MCF 10A (cell line): ENCODE data around the gene SMIM38. TPM values are rescaled to one million over a fixed set of nuclear protein-coding genes. Genes with fewer than 3 reads are reported as not detected.
A peak's percentile ranks its signal among the peaks of the same experiment; 100 is the strongest.
"Not testable (repeated sequence)": the region's sequence is repeated elsewhere in the genome, so short reads cannot be mapped to it uniquely, and the experiment has no call there.

Source experiments
- BruUV-seq: library from RNA; stranded (reverse); fragments of 400-500 nt; replicated peaks from 2 replicates; lab custom pipeline; 2021; lab: Mats Ljungman, UMichigan
- CTCF ChIA-PET: fragments of 300-600 bp; sonication (Branson Sonifier 250); formaldehyde crosslinking; extraction: SDS; loops from one replicate; lab custom pipeline; 2021; ENCODE audit warnings: antibody characterized with exemption, inconsistent platforms; lab: Yijun Ruan, JAX
- POLR2A ChIA-PET: fragments of 300-600, 350-650 bp; sonication (Branson Sonifier 250); formaldehyde crosslinking; extraction: SDS; loops from one replicate; lab custom pipeline; 2020; ENCODE audit warnings: antibody characterized with exemption, inconsistent platforms; lab: Yijun Ruan, JAX
- DNase-seq: peaks from one replicate; pipeline ENCODE4 v3.0.0-alpha.2; 2018; ENCODE audit not compliant: unreplicated experiment
- H3K27ac Mint-ChIP-seq: one replicate; pipeline ENCODE4 v1.8.0; 2022; ENCODE audit warnings: mild to moderate bottlenecking, low read depth, mixed read lengths; ENCODE audit not compliant: unreplicated experiment
- H3K27me3 Mint-ChIP-seq: one replicate; pipeline ENCODE4 v1.8.0; 2022; ENCODE audit warnings: mixed read lengths; ENCODE audit not compliant: insufficient read depth, unreplicated experiment
- H3K36me3 Mint-ChIP-seq: one replicate; pipeline ENCODE4 v1.8.0; 2022; ENCODE audit warnings: mild to moderate bottlenecking, moderate library complexity, mixed read lengths; ENCODE audit not compliant: insufficient read depth, unreplicated experiment
- H3K4me1 Mint-ChIP-seq: one replicate; pipeline ENCODE4 v1.8.0; 2022; ENCODE audit warnings: mixed read lengths; ENCODE audit not compliant: insufficient read depth, unreplicated experiment
- H3K4me3 Mint-ChIP-seq: one replicate; pipeline ENCODE4 v1.8.0; 2022; ENCODE audit warnings: mild to moderate bottlenecking, moderate library complexity, mixed read lengths; ENCODE audit not compliant: unreplicated experiment
- H3K9me3 Mint-ChIP-seq: one replicate; pipeline ENCODE4 v1.8.0; 2022; ENCODE audit warnings: mixed read lengths; ENCODE audit not compliant: unreplicated experiment
- intact Hi-C: fragments of 100-400 bp; cut with micrococcal nuclease; formaldehyde crosslinking; loops from 2 replicates; pipeline ENCODE4 v1.14.1; 2022
- total RNA-seq: library from RNA; stranded (reverse); gene quantifications from 2 replicates; pipeline ENCODE4 v1.2.3, GENCODE V29; 2022
- TF ChIP-seq, protein P1 (sequence below): fragments of 200-600 bp; IDR thresholded peaks from one replicate; pipeline ENCODE4 v1.8.0; 2022; ENCODE audit warnings: antibody characterized with exemption, mild to moderate bottlenecking; ENCODE audit not compliant: unreplicated experiment

SMIM38 gene
- total RNA-seq, 1 experiment from 2014 or later, result not detected

DNA sequence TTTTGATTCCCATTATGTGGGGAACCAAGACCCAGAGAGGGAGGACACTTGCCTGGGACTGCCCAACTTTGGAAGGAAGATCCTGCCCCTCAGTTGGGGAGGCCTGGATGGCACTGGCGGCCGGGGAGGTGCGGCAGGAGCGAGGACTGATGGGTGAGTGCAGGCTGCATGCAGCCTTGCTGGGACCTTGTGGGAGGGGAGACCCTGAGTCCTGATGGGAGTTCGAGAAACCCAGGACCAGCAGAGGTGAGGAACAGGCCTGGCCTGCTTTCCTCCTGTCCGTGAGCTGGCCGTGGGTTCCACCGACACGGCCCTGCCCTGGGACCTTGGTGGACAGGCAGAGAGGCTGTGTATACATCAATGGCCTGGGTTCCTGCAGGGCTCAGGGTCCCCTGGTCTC, 19.3 kb upstream of the SMIM38 start:
- BruUV-seq, result no TSS peak
- no peaks in the 10 kb centered on the region for H3K36me3 Mint-ChIP-seq
- intact Hi-C loops, result loop anchor here (10.0 kb wide), 1 partner anchor 308 kb away; no protein-coding TSS in a partner anchor
- H3K27ac Mint-ChIP-seq, result no peak overlapping the region
- TF ChIP-seq, protein P1, sequence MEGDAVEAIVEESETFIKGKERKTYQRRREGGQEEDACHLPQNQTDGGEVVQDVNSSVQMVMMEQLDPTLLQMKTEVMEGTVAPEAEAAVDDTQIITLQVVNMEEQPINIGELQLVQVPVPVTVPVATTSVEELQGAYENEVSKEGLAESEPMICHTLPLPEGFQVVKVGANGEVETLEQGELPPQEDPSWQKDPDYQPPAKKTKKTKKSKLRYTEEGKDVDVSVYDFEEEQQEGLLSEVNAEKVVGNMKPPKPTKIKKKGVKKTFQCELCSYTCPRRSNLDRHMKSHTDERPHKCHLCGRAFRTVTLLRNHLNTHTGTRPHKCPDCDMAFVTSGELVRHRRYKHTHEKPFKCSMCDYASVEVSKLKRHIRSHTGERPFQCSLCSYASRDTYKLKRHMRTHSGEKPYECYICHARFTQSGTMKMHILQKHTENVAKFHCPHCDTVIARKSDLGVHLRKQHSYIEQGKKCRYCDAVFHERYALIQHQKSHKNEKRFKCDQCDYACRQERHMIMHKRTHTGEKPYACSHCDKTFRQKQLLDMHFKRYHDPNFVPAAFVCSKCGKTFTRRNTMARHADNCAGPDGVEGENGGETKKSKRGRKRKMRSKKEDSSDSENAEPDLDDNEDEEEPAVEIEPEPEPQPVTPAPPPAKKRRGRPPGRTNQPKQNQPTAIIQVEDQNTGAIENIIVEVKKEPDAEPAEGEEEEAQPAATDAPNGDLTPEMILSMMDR, result no peak
- no peaks in the 10 kb centered on the region for H3K9me3 Mint-ChIP-seq
- H3K27me3 Mint-ChIP-seq, result no peaks in the 10 kb centered on the region
- DNase-seq, result no peak
- ChIA-PET POLR2A (interaction anchor here (1.0 kb wide), 1 partner anchor 543 kb away, joined by 4 read pairs; no protein-coding TSS in a partner anchor), CTCF (interaction anchor here (0.7 kb wide), 1 partner anchor 534 kb away, joined by 3 read pairs; no protein-coding TSS in a partner anchor)
- H3K4me1 Mint-ChIP-seq, result peaks cover 25% of the 10 kb centered on the region
- H3K4me3 Mint-ChIP-seq, result no peak overlapping the region

DNA sequence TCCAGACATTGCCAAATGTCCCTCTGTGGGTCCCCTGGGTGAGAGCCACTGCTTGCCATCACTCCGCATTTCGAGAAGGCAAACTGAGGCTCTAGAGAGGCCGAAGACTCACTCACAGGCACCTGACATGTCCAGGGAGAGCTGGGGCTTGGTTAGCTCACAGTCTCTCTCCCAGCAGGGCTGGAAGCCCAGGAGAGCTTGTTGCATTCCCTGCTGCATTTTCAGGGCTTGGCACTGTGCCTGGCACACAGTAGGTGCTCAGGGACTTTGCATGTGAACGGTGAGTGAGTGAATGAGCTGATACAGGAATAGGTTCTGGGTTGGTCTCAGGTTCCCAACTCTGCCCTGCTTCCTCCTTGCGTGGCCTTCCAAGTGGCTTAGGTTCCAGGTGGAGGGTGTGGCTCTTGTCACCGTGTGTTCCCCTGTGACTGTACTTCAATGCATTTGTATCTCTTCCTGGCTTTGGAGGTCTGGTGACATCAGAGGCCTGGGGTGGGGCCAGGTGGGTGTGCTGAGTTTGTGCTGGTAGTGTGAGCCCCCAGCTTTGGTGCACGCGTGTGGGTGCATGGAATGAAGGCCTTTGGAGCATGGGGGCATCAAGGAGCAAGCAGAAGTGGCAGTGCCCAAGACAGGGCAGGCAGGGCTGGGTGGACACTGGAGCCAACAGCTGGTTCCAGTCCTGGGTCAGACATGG, 18.4 kb upstream of the SMIM38 start:
- no peak for DNase-seq
- peaks cover 28% of the 10 kb centered on the region for H3K4me1 Mint-ChIP-seq
- no peak overlapping the region for H3K4me3 Mint-ChIP-seq
- no TSS peak for BruUV-seq
- no peak overlapping the region for H3K27ac Mint-ChIP-seq
- TF ChIP-seq, protein P1, result no peak
- H3K27me3 Mint-ChIP-seq, result no peaks in the 10 kb centered on the region
- no peaks in the 10 kb centered on the region for H3K36me3 Mint-ChIP-seq
- ChIA-PET CTCF (interaction anchor here (0.6 to 0.7 kb wide), 2 partner anchors 388 to 533 kb away, joined by 3 read pairs; no protein-coding TSS in a partner anchor), POLR2A (interaction anchor here (1.0 kb wide), 1 partner anchor 542 kb away, joined by 4 read pairs; no protein-coding TSS in a partner anchor)
- H3K9me3 Mint-ChIP-seq, result no peaks in the 10 kb centered on the region
- intact Hi-C loops, result loop anchor here (10.0 kb wide), 1 partner anchor 308 kb away; no protein-coding TSS in a partner anchor

DNA sequence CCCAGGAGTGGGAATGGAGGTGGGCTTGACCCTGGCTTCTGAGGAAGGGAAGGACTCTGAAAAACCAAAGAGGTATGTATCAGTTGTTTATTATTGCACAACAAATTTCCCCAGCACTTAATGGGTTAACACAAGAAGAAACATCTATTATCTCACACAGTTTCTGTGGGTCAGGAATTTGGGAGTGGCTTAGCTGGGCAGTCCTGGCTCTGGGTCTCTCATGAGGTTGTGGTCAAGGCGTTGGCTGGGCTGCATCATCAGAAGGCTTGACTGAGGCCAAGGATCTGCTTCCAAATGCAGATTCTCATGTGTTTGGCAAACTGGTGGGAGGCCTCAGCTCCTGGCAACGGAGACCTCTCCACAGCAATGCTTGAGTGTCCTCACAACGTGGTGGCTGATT, 17.5 kb upstream of the SMIM38 start:
- peaks cover 28% of the 10 kb centered on the region for H3K4me1 Mint-ChIP-seq
- H3K4me3 Mint-ChIP-seq, result no peak overlapping the region
- BruUV-seq, result no TSS peak
- TF ChIP-seq, protein P1, result no peak
- ChIA-PET POLR2A (no interaction called here), CTCF (interaction anchor here (0.7 kb wide), 1 partner anchor 537 kb away, joined by 3 read pairs; the partner anchor contains the start of gene LTO1)
- intact Hi-C loops, result loop anchor here (10.0 kb wide), 1 partner anchor 307 kb away; no protein-coding TSS in a partner anchor
- peak; percentile 69 for DNase-seq
- no peaks in the 10 kb centered on the region for H3K9me3 Mint-ChIP-seq
- H3K36me3 Mint-ChIP-seq, result no peaks in the 10 kb centered on the region
- peak overlapping the region; percentile 51 for H3K27ac Mint-ChIP-seq
- no peaks in the 10 kb centered on the region for H3K27me3 Mint-ChIP-seq

DNA sequence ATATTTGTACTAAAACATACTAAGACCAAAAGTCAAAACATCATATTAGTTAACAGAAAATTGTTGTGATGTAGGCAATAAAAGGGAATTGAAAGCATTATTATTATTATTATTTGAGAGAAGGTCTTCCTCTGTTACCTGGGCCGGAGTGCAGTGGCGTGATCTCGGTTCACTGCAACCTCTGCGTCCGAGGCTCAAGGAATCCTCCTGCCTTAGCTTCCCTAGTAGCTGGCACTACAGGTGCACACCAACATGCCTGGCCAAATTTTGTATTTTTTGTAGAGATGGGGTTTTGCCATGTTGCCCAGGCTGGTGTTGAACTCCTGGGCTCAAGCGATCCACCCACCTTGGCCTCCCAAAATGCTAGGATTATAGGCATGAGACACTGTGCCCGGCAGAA, 15.6 kb upstream of the SMIM38 start:
- intact Hi-C loops, BruUV-seq, H3K27ac Mint-ChIP-seq, H3K36me3 Mint-ChIP-seq, H3K4me3 Mint-ChIP-seq, H3K9me3 Mint-ChIP-seq, H3K27me3 Mint-ChIP-seq, DNase-seq: not testable (repeated sequence)
- ChIA-PET POLR2A (interaction anchor here (1.0 to 1.4 kb wide), 2 partner anchors 501 to 503 kb away, joined by 4 read pairs; partner anchors contain the start of gene CCND1), CTCF (interaction anchor here (0.7 to 1.4 kb wide), 5 partner anchors 8 to 142 kb away, joined by 3 to 19 read pairs (median 3); no protein-coding TSS in a partner anchor)
- peaks cover 41% of the 10 kb centered on the region for H3K4me1 Mint-ChIP-seq
